IPS DF 4.7 (cell line): ENCODE measurements around the gene FHOD3.
"Not testable (repeated sequence)": the region's sequence is repeated elsewhere in the genome, so short reads cannot be mapped to it uniquely, and the experiment has no call there.

Experiments
- DNase-seq: peaks from one replicate; pipeline ENCODE4 v3.0.0-alpha.2; 2013; ENCODE audit warnings: low spot score; ENCODE audit errors: extremely low read depth

The FHOD3 gene

DNA sequence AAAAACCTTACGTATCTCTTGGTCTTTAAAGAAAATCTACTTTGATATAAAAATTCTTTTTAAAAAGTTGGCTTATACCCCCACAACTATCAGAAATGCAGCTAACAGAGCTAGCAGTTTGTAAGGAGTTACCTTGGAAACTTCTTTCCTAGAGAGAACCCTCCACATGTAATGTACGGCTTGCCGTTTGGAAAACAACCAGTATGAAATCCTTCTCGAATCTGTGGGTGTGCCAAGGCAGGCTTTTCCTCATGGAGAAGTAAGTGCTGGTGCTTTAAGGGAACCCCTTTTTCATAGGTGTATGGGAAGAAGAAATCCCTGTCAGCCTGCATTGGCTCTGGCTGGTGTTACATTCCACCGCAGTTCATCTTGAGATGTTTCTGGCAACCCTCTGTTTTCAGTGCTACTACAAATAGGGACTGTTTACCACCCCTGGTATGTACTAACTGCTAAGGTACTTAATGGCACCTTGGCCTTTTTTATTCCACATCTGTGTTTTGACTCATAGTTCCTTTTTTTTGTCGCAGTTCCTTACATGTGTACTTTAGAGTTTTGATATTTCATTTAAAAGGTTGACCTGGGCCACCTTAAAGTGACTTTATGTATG lies 248.4 kb downstream of the FHOD3 start:
- no peak for DNase-seq

DNA sequence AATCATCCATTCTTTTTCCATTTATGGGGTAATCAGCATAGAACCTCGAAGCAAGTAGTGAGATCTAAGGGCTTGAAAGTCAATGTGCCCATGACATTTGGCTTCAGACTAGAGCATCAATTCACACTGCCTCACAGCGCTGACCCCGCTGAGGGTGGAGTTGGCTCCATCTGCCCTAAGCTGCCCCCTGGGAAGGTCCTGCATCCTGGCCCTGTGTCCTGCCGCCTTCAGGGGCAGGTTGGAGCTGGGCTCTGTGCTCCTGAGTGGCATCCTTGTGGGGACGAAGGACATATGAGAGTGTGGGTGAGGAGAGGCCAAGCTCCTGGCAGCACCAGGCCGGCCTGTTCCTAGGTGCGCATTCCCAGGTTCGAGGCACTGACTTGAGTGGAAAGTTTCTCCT lies 249.4 kb downstream of the FHOD3 start:
- DNase-seq = no peak

DNA sequence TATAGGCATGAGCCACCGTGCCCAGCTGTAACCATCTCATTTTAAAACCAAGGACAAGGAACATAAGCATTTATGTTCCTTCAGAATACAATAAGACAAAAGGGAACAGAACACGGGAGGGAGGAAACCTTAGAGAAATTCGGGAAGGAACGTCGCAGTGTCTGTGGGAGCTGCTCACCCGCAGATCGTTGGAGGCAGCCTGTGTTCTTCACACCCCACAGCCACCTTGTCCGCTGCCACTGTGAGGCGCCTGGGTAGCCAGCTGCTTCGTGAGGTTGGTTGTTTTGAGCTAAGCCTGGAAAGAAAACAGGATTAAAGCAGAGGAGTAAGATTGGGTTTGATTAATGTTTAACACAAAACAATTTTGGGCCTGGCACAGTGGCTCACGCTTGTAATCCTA lies 250.0 kb downstream of the FHOD3 start:
- no peak for DNase-seq

DNA sequence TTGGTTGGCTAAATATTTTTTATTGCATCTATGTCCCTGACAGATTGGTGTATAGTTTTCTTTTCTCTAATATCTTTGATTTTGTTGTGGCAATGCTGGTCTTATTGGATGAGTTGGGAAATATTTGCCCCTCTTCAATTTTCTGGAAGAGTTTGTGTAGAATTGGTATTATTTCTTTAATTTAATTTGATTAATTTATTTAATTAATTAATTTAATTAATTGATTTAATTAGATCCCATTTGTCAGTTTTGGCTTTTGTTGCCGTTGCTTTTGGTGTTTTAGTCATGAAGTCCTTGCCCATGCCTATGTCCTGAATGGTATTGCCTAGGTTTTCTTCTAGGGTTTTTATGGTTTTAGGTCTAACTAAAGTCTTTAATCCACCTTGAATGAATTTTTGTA lies 253.8 kb downstream of the FHOD3 start:
- DNase-seq = not testable (repeated sequence)

DNA sequence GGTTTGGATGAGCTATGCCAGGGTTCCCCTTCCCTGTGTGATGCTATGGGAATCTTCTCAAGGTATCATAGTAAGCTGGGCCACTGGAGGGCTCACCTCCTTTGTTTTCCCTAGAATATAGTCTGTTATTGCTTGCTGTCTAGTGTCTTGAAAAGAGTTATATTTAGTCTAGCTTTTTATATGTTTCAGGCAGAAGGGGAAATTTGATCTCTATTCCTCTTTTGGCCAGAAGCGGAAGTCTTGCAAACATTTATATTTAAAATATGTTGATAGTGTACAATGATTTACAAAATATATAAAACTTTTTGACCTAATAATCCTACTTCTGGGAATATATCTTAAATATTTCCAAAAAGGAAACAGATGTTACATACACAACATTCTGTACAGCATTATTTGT lies 260.7 kb downstream of the FHOD3 start:
- DNase-seq = no peak

DNA sequence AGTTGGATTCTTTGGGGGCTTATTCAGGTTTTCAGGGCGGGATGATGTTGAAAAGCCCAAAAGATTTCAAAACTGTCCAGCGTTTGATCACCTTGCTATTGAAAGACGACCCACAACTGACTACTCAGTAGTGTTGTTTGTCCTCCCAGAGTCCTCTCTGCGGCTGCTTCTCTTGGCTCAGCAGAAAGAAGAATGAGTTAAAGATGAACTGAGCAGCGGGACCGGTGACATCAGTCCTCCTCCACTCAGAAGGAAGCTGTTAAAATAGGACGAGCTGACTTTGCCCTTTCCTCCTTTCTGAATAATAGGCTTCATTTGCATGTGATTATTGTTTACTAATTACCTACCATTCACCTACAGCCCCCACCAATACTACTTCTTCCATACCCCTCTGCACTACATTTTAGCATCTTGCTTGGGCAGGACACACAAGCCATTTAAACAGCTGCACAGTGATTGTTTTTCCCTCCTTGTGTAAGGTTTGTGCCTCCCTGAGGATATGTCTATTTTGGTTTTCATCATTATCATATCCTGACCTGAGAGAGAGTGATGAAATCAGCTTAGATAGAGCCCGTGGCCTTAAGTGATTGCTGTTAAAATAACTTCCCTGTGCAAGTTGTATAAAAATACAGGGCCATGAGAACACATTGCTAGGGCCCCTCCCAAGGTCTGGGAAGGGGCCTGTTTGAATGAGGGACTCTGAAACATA lies 261.8 kb downstream of the FHOD3 start:
- DNase-seq = no peak

DNA sequence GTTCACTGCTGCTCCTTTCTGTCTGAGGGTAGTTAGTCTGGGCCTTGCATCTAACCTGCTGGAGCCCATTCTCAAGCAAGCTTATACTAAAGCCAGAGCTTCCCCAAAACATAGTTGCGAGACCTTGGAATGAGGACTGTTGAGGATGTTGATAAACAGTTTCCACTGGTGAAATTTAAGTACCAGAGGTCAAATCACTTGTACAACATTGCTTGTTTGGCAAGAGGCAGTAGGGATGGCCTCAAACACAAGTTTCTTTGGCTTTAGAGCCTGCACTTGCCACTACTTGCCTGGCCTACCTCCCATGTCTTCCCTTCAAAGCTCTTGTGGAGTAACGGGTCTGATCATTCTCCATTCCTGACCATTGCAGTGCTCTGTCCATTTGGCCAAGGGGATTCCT lies 262.7 kb downstream of the FHOD3 start:
- no peak for DNase-seq

DNA sequence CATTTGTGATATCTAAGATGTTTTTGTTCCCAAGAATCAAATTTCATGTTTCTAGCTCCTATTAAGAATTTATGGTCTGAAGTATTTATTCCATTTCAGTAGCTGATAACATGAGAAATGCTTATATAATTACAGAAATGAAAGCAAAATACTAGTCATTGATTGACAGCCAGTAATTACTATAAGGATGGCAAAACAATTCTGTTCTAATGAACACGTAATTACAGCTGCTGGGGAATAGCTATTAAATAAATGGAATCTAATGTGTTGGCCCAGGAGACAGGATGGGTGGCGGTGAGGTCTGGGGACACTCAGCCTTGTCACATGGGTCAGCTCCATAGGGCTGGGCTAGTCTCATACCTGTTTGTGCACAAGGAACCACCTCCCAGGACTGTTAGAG lies 263.5 kb downstream of the FHOD3 start:
- DNase-seq = no peak

DNA sequence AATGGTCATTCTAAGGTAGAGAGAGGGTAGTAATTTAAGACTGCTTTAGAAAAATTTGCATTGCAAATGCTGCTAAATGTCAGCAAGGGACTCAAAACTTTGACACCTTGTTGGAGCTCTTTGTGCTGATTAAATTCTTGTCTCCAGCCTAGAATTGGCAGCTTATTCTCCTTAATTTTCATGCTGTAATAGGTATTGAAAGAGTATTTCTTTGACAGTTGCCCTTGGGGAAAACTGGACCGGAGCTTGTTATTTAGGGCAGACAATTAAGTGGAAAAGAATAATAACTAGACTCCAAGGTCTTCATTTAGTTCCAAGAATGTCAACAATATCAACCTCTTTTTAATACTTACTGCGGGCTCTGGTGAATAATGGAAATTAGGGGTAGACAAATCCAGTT lies 267.3 kb downstream of the FHOD3 start:
- no peak for DNase-seq

DNA sequence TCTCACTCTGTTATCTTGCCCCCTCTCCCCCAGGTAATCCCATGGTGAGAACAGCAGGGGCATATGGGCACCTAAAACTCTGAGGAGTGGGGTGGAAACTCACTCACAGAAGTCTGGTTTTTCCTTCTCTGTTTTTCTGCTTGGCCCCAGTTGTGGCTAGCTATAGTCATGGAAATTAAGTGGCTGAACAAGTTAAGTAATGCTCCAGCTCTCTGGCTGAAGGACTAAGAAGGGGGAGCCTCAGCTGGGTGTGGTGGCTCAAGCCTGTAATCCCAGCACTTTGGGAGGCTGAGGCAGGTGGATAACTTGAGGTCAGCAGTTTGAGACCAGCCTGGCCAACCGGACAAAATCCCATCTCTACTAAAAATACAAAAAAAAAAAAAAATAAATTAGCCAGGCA lies 270.3 kb downstream of the FHOD3 start:
- no peak for DNase-seq

DNA sequence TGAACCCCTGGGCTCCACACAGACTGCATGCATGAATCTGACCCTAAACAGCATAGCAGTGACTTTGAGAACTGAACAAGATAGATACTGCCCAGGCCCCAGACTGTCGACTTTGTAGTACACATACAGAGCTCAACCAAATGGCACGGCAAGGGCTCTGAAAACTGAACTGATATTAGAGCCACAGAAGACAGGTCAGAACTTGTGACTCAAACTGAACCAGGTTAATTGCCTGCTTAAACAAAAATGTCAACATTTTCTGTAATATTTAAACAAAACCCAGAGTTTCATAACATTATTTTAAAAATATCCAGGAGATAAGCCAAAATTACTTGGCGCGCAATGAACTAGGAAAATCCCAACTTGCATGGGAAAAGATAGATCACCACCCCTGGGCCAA lies 271.0 kb downstream of the FHOD3 start:
- DNase-seq = no peak

DNA sequence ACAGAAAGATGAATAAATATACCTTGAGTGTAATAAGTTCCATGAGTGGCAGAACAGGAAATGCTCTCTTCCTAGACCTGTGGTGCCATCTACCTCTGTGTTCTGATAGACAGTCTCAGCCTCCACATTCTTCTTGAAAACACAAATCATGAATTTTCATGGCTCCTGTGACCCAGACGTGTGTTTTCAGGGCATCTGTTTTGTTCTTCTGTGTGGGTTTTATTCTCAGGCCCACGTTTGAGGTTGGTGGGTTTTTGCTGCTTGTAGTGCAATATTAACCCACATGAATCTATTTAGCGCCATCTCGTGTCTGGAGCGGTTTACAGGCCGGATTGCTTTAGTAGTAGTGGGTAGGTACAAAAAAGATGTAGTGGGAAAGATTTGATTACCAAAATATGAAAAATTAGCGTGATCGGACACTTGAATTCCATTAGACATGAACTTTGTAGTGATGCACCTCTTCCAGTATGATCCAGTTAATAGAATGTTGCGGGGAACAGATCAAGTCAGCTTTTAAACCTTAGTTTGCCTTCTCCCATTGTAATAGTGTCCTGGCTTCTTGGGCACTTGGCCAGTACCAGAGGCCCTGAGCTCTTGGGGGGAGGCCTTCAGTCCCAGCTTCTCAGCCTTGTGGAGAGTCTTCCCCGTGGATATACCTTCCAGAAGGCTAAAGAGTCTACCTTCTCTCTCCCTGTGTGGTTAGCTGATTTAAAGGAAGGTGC lies 274.8 kb downstream of the FHOD3 start:
- DNase-seq = no peak

DNA sequence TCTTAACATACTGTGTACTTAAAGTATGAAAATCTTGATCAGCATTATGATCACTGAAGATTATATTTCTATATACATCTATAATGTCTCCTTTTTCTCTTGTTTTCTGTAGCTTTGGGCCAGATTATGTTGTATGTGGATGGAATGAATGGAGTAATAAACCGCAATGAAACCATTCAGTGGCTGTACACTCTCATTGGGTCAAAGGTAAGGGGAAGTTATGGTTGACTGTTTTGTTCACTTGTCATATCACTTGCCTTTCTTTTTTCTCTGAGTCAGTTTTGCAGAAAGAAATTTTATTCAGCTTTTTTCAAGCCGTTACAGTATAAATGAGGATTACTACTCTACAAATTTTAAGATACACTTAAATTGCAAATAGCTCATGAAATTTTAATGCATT lies 278.8 kb downstream of the FHOD3 start:
- no peak for DNase-seq

DNA sequence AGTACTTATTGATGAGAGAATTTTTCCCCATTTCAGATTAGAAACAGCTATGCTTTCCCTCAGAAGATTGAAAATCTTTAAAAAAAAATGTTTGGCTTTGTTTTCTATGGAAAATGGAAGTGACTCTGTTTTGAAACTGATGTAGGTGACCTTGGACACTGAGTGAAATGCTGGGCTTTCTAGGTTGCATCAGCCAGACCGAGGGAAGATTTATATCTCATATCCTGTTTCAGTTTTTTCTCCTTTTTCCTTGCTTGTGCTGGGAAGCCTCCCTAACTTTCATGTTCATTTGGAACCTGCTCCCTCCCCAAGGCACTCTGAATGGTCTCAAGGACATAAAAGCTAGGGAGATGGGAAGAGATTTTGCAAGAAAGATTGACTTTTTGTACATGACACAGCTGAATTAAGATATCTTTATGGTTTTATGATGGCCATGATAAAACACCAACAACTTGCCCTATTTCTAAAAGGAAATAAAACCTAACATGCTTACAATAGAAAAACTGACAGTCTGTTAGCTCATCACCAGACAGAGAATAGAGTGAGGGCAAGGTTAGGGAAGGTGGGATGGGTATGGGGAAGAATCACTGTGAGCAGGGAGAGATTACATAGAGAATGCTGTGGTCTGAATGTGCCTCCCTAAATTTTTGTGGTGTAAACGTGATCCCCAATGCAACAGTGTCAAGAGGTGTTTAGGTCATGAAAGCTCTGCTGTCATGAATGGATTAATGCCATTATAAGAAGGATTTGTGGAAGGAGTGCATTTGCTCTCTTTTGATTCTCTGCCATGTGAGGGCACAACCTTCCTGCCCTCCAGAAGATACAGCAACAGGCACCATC lies 281.6 kb downstream of the FHOD3 start:
- DNase-seq = no peak

DNA sequence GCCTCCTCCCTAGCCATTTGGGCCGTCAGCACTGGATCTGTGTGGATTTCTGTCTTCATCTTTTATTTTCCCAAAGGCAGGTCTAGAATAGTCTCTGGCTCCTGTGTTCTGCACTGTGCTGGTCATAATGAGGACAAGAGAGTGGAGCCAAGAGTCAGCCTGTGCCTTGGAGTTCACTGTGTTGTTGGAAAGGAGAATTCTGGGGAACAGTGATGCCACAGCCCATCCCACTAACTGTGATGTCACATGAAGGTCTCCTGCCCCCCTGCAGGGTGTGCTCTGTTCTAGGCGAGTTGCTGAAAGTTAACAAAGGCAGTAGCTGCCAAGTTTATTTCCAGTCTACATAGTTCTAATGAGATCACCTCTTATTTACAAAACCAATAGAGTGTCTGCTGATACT lies 282.8 kb downstream of the FHOD3 start:
- no peak for DNase-seq

DNA sequence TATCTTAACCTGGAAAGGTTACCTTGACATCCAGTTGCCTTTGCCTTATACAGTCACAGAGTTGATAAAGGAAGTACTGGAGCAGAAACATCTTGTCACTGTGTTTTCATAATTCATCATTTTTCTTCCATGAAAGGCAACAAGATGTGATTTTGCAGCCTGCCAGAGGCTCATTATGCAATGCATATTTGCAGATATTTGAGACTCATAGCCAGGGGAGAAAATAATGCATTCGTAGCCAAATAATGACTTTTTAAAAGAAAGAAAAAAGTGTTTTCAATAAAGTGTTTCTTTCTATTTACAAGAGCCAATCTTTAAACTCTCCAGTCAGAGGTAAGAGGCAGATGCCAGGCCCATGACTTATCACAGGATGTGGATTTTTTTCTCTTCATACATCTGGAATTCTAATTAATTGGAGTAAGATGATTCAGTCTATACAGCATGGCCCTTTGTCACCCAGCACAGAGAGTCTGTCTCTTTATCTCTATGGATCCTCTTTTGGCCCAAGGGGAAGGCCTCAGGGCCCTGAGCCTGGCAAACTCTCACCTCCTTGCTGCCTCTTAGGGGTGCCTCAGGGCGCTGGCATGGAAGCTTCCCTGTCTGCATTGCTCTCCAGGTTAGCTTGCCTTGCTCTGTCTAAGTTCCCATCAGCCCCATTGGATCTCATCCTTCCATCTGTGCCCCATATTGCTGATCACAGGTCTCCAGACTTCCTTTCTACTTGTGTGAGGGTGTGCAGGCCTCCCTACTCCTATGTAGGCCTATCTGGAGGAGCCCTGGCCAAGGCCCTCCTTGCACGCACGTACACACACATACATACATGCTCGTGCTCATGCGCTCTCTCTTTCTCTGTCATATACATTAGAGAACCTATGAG lies 283.6 kb downstream of the FHOD3 start:
- no peak for DNase-seq

DNA sequence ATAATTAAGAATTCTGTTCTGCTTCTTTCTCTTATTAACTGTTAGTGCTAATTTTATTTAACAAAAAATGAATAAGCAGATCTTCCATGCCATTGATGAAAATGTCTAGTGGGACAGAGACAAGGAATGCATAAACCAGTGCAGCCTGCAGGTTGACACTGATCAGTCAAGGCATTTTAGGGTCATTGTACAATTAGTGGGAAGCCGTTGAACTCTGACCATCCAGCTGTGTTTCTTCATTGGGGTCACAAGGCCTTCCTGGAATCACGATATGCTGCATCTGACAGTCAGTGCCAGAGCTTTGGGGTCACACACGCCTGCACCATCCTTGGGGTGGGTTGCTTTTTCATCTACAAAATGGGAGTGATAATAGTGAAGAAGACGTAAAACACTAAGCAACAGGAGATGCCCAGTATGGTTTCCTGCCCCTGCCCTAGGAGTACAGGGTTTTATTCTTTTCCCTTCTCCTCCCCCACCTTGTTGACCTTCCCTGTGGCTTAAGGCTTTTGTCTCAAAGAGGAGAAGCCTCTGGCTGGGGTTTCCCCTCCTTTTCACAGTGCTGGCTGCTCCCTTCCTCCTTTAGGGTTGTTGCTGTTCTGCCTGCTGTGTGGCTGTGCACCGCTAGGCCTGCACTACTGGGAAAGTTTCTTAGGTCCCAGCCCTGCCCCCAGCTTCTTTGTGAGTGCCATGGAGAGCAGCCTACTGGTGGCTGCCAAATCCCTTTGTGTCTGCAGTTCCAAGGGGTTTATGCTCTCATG lies 285.7 kb downstream of the FHOD3 start:
- DNase-seq = peak; percentile 69

DNA sequence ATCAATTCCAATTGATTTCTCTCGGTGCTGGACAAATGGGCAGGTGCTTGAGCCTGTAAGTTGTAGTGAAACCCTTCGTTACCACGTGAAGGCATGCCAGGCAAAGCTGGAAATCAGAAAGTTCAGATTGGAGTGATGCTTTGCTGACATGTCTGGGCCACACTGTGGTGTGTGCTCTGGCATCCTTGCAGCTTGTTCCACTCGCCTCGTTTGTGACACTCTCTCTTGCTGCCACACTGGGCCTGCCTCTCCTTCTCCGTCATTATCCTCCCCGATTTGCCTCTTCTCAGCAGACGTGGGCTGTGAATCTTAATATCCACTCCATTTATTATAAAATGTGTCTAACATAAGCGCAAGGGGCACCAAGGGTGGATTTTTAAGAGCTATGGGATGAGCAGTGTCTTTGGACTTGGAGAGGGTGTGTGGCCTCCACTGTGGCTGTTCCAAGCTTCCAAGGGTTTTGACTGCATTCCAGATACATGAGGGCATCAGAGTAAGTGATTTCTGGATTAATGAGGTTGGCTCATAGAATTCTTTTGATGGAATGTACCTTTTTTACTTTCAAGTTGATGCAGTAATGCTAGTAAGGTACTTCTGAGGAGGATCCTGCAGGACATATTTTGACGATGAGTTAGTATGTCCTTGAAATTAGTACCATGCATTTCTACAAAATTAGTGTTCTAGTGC lies 292.5 kb downstream of the FHOD3 start:
- DNase-seq = no peak
